ENCODE measurements around the gene MAP6D1. TPM values are rescaled to one million over a fixed set of nuclear protein-coding genes. Genes with fewer than 3 reads are reported as not detected.

The MAP6D1 gene
- total and polyA plus RNA-seq, 7 experiments from 2014 or later: 0.81 to 2.9 (median 1.2) TPM; not detected in 2

DNA sequence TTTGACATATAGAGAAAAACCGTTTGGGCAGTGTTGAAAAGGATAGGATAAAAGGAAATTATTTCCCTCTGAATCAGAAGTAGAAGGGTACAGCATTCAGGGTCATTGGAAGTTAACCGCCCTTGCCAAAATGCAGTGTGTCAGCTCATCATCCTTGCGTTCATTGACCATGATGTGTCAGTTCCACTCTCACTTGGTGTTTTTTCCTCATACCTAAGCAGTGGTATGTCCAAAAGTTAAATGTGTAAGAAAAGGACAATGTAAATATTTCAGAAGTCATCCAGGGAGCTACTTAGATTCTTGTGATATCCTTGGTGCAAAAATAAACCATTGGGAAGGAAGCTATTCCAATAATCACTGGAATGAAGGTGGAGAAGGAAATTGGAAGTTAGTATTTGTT is 50.7 kb downstream of the MAP6D1 start:
- Mint-ChIP-seq H3K4me3 (no peak overlapping the region), H3K27me3 (no peaks in the 10 kb centered on the region), H3K9me3 (no peaks in the 10 kb centered on the region), H3K27ac (peak overlapping the region in 1 of 9 donors; percentile 40), H3K36me3 (peaks cover 14 to 57% (median 27%) of the 10 kb centered on the region in 5 donors), H3K4me1 (peaks cover 0 to 6% (median 0%) of the 10 kb centered on the region in 7 donors)
- ChIA-PET CTCF (interaction anchor here (0.7 to 0.8 kb wide), 3 partner anchors 9 to 239 kb away, joined by 3 to 4 read pairs (median 3); no protein-coding TSS in a partner anchor), POLR2A (no interaction called here)
- no peaks in the 10 kb centered on the region for H3K27me3 ChIP-seq (ENCODE audit: control insufficient read depth in 2 of 2, insufficient read depth in 2 of 2, low read length in 2 of 2)
- no peak overlapping the region for H3K27ac ChIP-seq (ENCODE audit: low read depth, low read length)
- no peak for DNase-seq
- H3K4me1 ChIP-seq (ENCODE audit: control insufficient read depth in 2 of 2, insufficient read depth in 2 of 2, low read length in 2 of 2): no peaks in the 10 kb centered on the region
- H3K9me3 ChIP-seq (ENCODE audit: control insufficient read depth in 2 of 3, low read length in 3 of 3): no peaks in the 10 kb centered on the region
- H3K36me3 ChIP-seq (ENCODE audit: control insufficient read depth in 2 of 3, insufficient read depth in 3 of 3, low read length in 3 of 3): peaks cover 0 to 58% (median 12%) of the 10 kb centered on the region in 3 experiments
- intact Hi-C loops (cut with micrococcal nuclease): no loop called here
- no peak for ATAC-seq
- H3K4me3 ChIP-seq (ENCODE audit: low read length): no peak overlapping the region

- no peaks in the 10 kb centered on the region for H3K4me1 ChIP-seq (ENCODE audit: control insufficient read depth in 2 of 2, insufficient read depth in 2 of 2, low read length in 2 of 2)
- H3K27ac ChIP-seq (ENCODE audit: low read depth, low read length): no peak overlapping the region
- Mint-ChIP-seq H3K27ac (no peak overlapping the region), H3K4me1 (peaks cover 6 to 18% (median 12%) of the 10 kb centered on the region in 7 donors), H3K36me3 (peaks cover 5 to 36% (median 7%) of the 10 kb centered on the region in 5 donors), H3K27me3 (no peaks in the 10 kb centered on the region), H3K9me3 (no peaks in the 10 kb centered on the region), H3K4me3 (no peak overlapping the region)
- CTCF ChIA-PET: interaction anchor here (0.6 to 1.4 kb wide), 4 partner anchors 115 to 301 kb away, joined by 4 to 6 read pairs (median 4); partner anchors contain the start of gene PARL
- DNase-seq (no peak), ATAC-seq (no peak)
- no peaks in the 10 kb centered on the region for H3K27me3 ChIP-seq (ENCODE audit: control insufficient read depth in 2 of 2, insufficient read depth in 2 of 2, low read length in 2 of 2)
- POLR2A ChIA-PET: no interaction called here
- intact Hi-C loops (cut with micrococcal nuclease): loop anchor here (5.0 to 10.0 kb wide), 2 partner anchors 645 to 1057 kb away; no protein-coding TSS in a partner anchor
- no peaks in the 10 kb centered on the region for H3K9me3 ChIP-seq (ENCODE audit: control insufficient read depth in 2 of 3, low read length in 3 of 3)
- peaks cover 0 to 24% (median under 1%) of the 10 kb centered on the region in 3 experiments for H3K36me3 ChIP-seq (ENCODE audit: control insufficient read depth in 2 of 3, insufficient read depth in 3 of 3, low read length in 3 of 3)
- no peak overlapping the region for H3K4me3 ChIP-seq (ENCODE audit: low read length)
These were observed 55.9 kb downstream of the MAP6D1 start for GRCh38 chr3:183769453-183769852.

- Mint-ChIP-seq H3K27me3 (no peaks in the 10 kb centered on the region), H3K4me1 (peaks cover 5 to 18% (median 12%) of the 10 kb centered on the region in 7 donors), H3K36me3 (peaks cover 0 to 26% (median 4%) of the 10 kb centered on the region in 5 donors), H3K27ac (no peak overlapping the region), H3K9me3 (no peaks in the 10 kb centered on the region), H3K4me3 (no peak overlapping the region)
- CTCF ChIA-PET: interaction anchor here (0.6 to 1.3 kb wide), 2 partner anchors 270 to 645 kb away, joined by 3 read pairs; no protein-coding TSS in a partner anchor
- H3K27me3 ChIP-seq (ENCODE audit: control insufficient read depth in 2 of 2, insufficient read depth in 2 of 2, low read length in 2 of 2): no peaks in the 10 kb centered on the region
- no peaks in the 10 kb centered on the region for H3K4me1 ChIP-seq (ENCODE audit: control insufficient read depth in 2 of 2, insufficient read depth in 2 of 2, low read length in 2 of 2)
- no peak overlapping the region for H3K27ac ChIP-seq (ENCODE audit: low read depth, low read length)
- intact Hi-C loops (cut with micrococcal nuclease): loop anchor here (5.0 to 10.0 kb wide), 2 partner anchors 643 to 1056 kb away; no protein-coding TSS in a partner anchor
- H3K9me3 ChIP-seq (ENCODE audit: control insufficient read depth in 2 of 3, low read length in 3 of 3): no peaks in the 10 kb centered on the region
- H3K36me3 ChIP-seq (ENCODE audit: control insufficient read depth in 2 of 3, insufficient read depth in 3 of 3, low read length in 3 of 3): peaks cover 0 to 11% (median 0%) of the 10 kb centered on the region in 3 experiments
- POLR2A ChIA-PET: no interaction called here
- ATAC-seq (no peak), DNase-seq (no peak)
- H3K4me3 ChIP-seq (ENCODE audit: low read length): no peak overlapping the region
These were observed 57.3 kb downstream of the MAP6D1 start for GRCh38 chr3:183768114-183768513.

- H3K27ac ChIP-seq (ENCODE audit: low read depth, low read length): no peak overlapping the region
- ATAC-seq: peak; percentile 96
- POLR2A ChIA-PET: interaction anchor here (0.9 kb wide), 1 partner anchor 131 kb away, joined by 3 read pairs; no protein-coding TSS in a partner anchor
These were observed 58.4 kb downstream of the MAP6D1 start for GRCh38 chr3:183766745-183767606.

DNA sequence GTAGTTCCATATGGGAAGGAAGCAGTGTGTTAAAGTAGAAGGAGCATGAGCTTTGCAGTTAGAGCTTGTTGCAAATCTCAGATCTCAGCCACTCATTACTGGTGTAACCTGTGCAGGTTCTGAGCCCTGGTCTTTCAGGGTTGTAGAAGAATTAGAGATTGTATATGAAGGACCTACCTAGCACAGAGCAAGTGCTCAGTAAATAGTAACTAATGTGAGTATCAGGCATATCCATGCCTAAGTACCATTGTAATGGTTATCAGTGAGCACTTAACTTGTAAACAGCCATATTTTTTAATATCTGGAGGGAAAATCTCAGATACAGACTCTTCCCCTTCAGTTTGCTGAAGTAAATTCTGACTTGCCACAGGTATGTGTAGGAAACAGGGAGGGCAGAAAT is 59.3 kb downstream of the MAP6D1 start:
- H3K27me3 ChIP-seq (ENCODE audit: control insufficient read depth in 2 of 2, insufficient read depth in 2 of 2, low read length in 2 of 2): no peaks in the 10 kb centered on the region
- intact Hi-C loops (cut with micrococcal nuclease): loop anchor here (1.0 to 10.0 kb wide), 8 partner anchors 129 to 1054 kb away; partner anchors contain the start of gene KLHL6 (in 1 of the 2)
- no peaks in the 10 kb centered on the region for H3K9me3 ChIP-seq (ENCODE audit: control insufficient read depth in 2 of 3, low read length in 3 of 3)
- CTCF ChIA-PET: interaction anchor here (0.6 to 2.7 kb wide), 7 partner anchors 9 to 644 kb away, joined by 3 to 29 read pairs (median 4); no protein-coding TSS in a partner anchor
- H3K27ac ChIP-seq (ENCODE audit: low read depth, low read length): no peak overlapping the region
- H3K4me1 Mint-ChIP-seq: peaks cover 5 to 18% (median 12%) of the 10 kb centered on the region in 7 donors
- no peaks in the 10 kb centered on the region for H3K27me3 Mint-ChIP-seq
- no peak overlapping the region for H3K4me3 Mint-ChIP-seq
- POLR2A ChIA-PET: interaction anchor here (0.7 kb wide), 1 partner anchor 290 kb away, joined by 3 read pairs; no protein-coding TSS in a partner anchor
- no peak overlapping the region for H3K4me3 ChIP-seq (ENCODE audit: low read length)
- peaks cover 0 to 17% (median 14%) of the 10 kb centered on the region in 3 experiments for H3K36me3 ChIP-seq (ENCODE audit: control insufficient read depth in 2 of 3, insufficient read depth in 3 of 3, low read length in 3 of 3)
- ATAC-seq: no peak
- DNase-seq: no peak
- H3K36me3 Mint-ChIP-seq: peaks cover 4 to 26% (median 11%) of the 10 kb centered on the region in 5 donors
- H3K4me1 ChIP-seq (ENCODE audit: control insufficient read depth in 2 of 2, insufficient read depth in 2 of 2, low read length in 2 of 2): no peaks in the 10 kb centered on the region
- H3K27ac Mint-ChIP-seq: peak overlapping the region in 7 of 9 donors; percentile 21 to 72 (median 53)
- H3K9me3 Mint-ChIP-seq: no peaks in the 10 kb centered on the region

More at GRCh38 chr3:183766745-183767606, 58.4 kb downstream of the MAP6D1 start:
- H3K27ac Mint-ChIP-seq: peak overlapping the region in 4 of 9 donors; percentile 3 to 73 (median 40)
- DNase-seq: peak; percentile 41 to 72 (median 65)
- Histone ChIP-seq H3K36me3 (ENCODE audit: control insufficient read depth in 2 of 3, insufficient read depth in 3 of 3, low read length in 3 of 3) (peaks cover 0 to 8% (median 6%) of the 10 kb centered on the region in 3 experiments), H3K9me3 (ENCODE audit: control insufficient read depth in 2 of 3, low read length in 3 of 3) (no peaks in the 10 kb centered on the region), H3K4me1 (ENCODE audit: control insufficient read depth in 2 of 2, insufficient read depth in 2 of 2, low read length in 2 of 2) (no peaks in the 10 kb centered on the region), H3K4me3 (ENCODE audit: low read length) (no peak overlapping the region), H3K27me3 (ENCODE audit: control insufficient read depth in 2 of 2, insufficient read depth in 2 of 2, low read length in 2 of 2) (no peaks in the 10 kb centered on the region)
- H3K27me3 Mint-ChIP-seq: no peaks in the 10 kb centered on the region
- CTCF ChIA-PET: interaction anchor here (0.7 to 2.7 kb wide), 16 partner anchors 8 to 643 kb away, joined by 3 to 29 read pairs (median 4); no protein-coding TSS in a partner anchor
- intact Hi-C loops (cut with micrococcal nuclease): loop anchor here (1.0 to 10.0 kb wide), 14 partner anchors 117 to 1055 kb away; partner anchors contain the start of genes KLHL6 (in 1 of the 2) and PARL (in 1 of the 2)
- H3K9me3 Mint-ChIP-seq: no peaks in the 10 kb centered on the region
- H3K4me3 Mint-ChIP-seq: no peak overlapping the region
- H3K36me3 Mint-ChIP-seq: peaks cover 0 to 21% (median 7%) of the 10 kb centered on the region in 5 donors
- peaks cover 5 to 18% (median 12%) of the 10 kb centered on the region in 7 donors for H3K4me1 Mint-ChIP-seq

All from naive thymus-derived CD4-positive, alpha-beta T cell (primary cell).